HG03066 (cell line): ENCODE results near the gene CRADD.
A peak's percentile ranks its signal among the peaks of the same experiment; 100 is the strongest.

Source experiments
- ATAC-seq: cut with Tn5 transposase; IDR thresholded peaks from one replicate; pipeline ENCODE4 v1.9.1; 2021; ENCODE audit warnings: low read depth; ENCODE audit not compliant: unreplicated experiment

The CRADD gene

GRCh38 chr12:93831374-93831773 is 154.2 kb downstream of the CRADD start:
- ATAC-seq, result no peak

- ATAC-seq, result no peak
These were observed 155.0 kb downstream of the CRADD start for GRCh38 chr12:93832131-93832530.

GRCh38 chr12:93833946-93834345 is 156.8 kb downstream of the CRADD start:
- ATAC-seq, result no peak

- no peak for ATAC-seq
These were observed 159.6 kb downstream of the CRADD start for GRCh38 chr12:93836620-93837260.

- ATAC-seq, result no peak
These were observed 161.0 kb downstream of the CRADD start for GRCh38 chr12:93838193-93838592.

- ATAC-seq, result no peak
These were observed 161.9 kb downstream of the CRADD start for GRCh38 chr12:93839064-93839463.

- no peak for ATAC-seq
These were observed 164.5 kb downstream of the CRADD start for GRCh38 chr12:93841671-93842070.

- ATAC-seq, result no peak
These were observed 167.1 kb downstream of the CRADD start for GRCh38 chr12:93844164-93844784.

- no peak for ATAC-seq
These were observed 169.9 kb downstream of the CRADD start for GRCh38 chr12:93846936-93847516.

- ATAC-seq, result peak; percentile 77
These were observed 170.6 kb downstream of the CRADD start for GRCh38 chr12:93847517-93848474.

- no peak for ATAC-seq
These were observed 171.4 kb downstream of the CRADD start for GRCh38 chr12:93848523-93849101.

GRCh38 chr12:93849946-93850345 is 172.8 kb downstream of the CRADD start:
- no peak for ATAC-seq

GRCh38 chr12:93850481-93851256 is 173.5 kb downstream of the CRADD start:
- no peak for ATAC-seq

- ATAC-seq, result no peak
These were observed 174.1 kb downstream of the CRADD start for GRCh38 chr12:93851257-93851671.

GRCh38 chr12:93852173-93852591 is 175.0 kb downstream of the CRADD start:
- no peak for ATAC-seq

- no peak for ATAC-seq
These were observed 176.7 kb downstream of the CRADD start for GRCh38 chr12:93853698-93854478.

- ATAC-seq, result no peak
These were observed 178.1 kb downstream of the CRADD start for GRCh38 chr12:93855261-93855660.

GRCh38 chr12:93856611-93857010 is 179.4 kb downstream of the CRADD start:
- no peak for ATAC-seq
